B cell (primary cell): ENCODE measurements around the gene LANCL2. TPM values are rescaled to one million over a fixed set of nuclear protein-coding genes. Genes with fewer than 3 reads are reported as not detected.
A peak's percentile ranks its signal among the peaks of the same experiment; 100 is the strongest.

Experiments
- ATAC-seq: fragments of 200-7000 bp; cut with Tn5 transposase; one replicate; pipeline ENCODE4 v1.10.0; 2021; ENCODE audit warnings: low read depth, mild to moderate bottlenecking, moderate number of reproducible peaks, moderate library complexity
- CTCF ChIA-PET: fragments of 350-600 bp; sonication (Branson Sonifier 250); formaldehyde crosslinking; loops from one replicate; lab custom pipeline; 2021; ENCODE audit warnings: antibody characterized with exemption, inconsistent platforms; lab: Charles Lee
- POLR2A ChIA-PET: fragments of 350-600 bp; sonication (Branson Sonifier 250); formaldehyde crosslinking; loops from one replicate; lab custom pipeline; 2021; ENCODE audit warnings: antibody characterized with exemption; lab: Charles Lee
- DNase-seq: peaks from one replicate; pipeline ENCODE4 v3.0.0; 2013
- H2AFZ ChIP-seq: 2 replicates; pipeline ENCODE4 v1.6.1; 2012; ENCODE audit warnings: mild to moderate bottlenecking, low read depth, low read length; ENCODE audit not compliant: insufficient read depth, poor library complexity, severe bottlenecking
- H3K27ac ChIP-seq, 2 donors: 1 replicate in 1 of 2; 2 replicates in 1 of 2; pipeline ENCODE4 v1.5.1; 2012 to 2013; ENCODE audit warnings: low read length in 2 of 2, mild to moderate bottlenecking in 2 of 2, moderate library complexity in 1 of 2
- H3K27me3 ChIP-seq, 4 experiments: fragments of 200-600 bp in 1 of 4; sonication (generic) in 1 of 4; replicated peaks in 1 of 4; 1 replicate in 2 of 4; 2 replicates in 2 of 4; pipeline versions ENCODE4 v1.6.1 to v1.7.0; 2013 to 2016; ENCODE audit warnings: low read length in 3 of 4, mild to moderate bottlenecking in 2 of 4, mixed read lengths in 1 of 4, moderate library complexity in 1 of 4; ENCODE audit not compliant: insufficient read depth in 4 of 4, control insufficient read depth in 3 of 4; ENCODE audit errors: control extremely low read depth in 1 of 4
- H3K36me3 ChIP-seq, 2 experiments: replicated peaks in 1 of 2; 1 replicate in 1 of 2; 2 replicates in 1 of 2; pipeline versions ENCODE4 v1.6.1 to v1.7.1; 2013; ENCODE audit warnings: low read length in 1 of 2; ENCODE audit not compliant: insufficient read depth in 2 of 2, control insufficient read depth in 1 of 2; ENCODE audit errors: control extremely low read depth in 1 of 2, extremely low read depth in 1 of 2
- H3K4me1 ChIP-seq, 2 donors: fragments of 200-600 bp in 1 of 2; sonication (generic) in 1 of 2; 1 replicate in 1 of 2; 2 replicates in 1 of 2; pipeline versions ENCODE4 v1.5.1 to v1.6.1; 2013 to 2017; ENCODE audit warnings: low read length in 2 of 2; ENCODE audit not compliant: control insufficient read depth in 2 of 2, insufficient read depth in 2 of 2
- H3K4me2 ChIP-seq: replicated peaks from 2 replicates; pipeline ENCODE3; 2012; ENCODE audit warnings: mild to moderate bottlenecking, low read depth, low read length; ENCODE audit not compliant: poor library complexity, severe bottlenecking
- H3K4me3 ChIP-seq, 5 experiments: fragments of 200-600 bp in 1 of 5; sonication (generic) in 1 of 5; 1 replicate in 3 of 5; 2 replicates in 2 of 5; pipeline versions ENCODE4 v1.5.1 to v1.7.0; 2011 to 2016; ENCODE audit warnings: low read length in 4 of 5, mild to moderate bottlenecking in 4 of 5, low read depth in 2 of 5, control low read depth in 1 of 5, moderate library complexity in 1 of 5; ENCODE audit not compliant: insufficient read depth in 1 of 5; ENCODE audit errors: control extremely low read depth in 1 of 5, extremely low read depth in 1 of 5
- H3K79me2 ChIP-seq: fragments of 200-600 bp; sonication (generic); one replicate; pipeline ENCODE4 v1.6.0; 2016; ENCODE audit warnings: low read length; ENCODE audit not compliant: control insufficient read depth, insufficient read depth
- H3K9ac ChIP-seq: fragments of 200-600 bp; sonication (generic); 2 replicates; pipeline ENCODE4 v1.6.1; 2017; ENCODE audit warnings: mild to moderate bottlenecking, low read length, moderate library complexity
- H3K9me3 ChIP-seq, 3 donors: one replicate each; pipeline versions ENCODE4 v1.6.1 to v1.7.1; 2013; ENCODE audit warnings: low read length in 2 of 3; ENCODE audit not compliant: control insufficient read depth in 2 of 3, insufficient read depth in 1 of 3; ENCODE audit errors: control extremely low read depth in 1 of 3
- H4K20me1 ChIP-seq: 2 replicates; pipeline ENCODE4 v1.6.0; 2012; ENCODE audit warnings: mild to moderate bottlenecking, low read length; ENCODE audit not compliant: insufficient read depth, control insufficient read depth, poor library complexity, severe bottlenecking
- H3K27ac Mint-ChIP-seq: one replicate; pipeline ENCODE4 v1.8.0; 2021; ENCODE audit warnings: mixed read lengths
- H3K27me3 Mint-ChIP-seq: one replicate; pipeline ENCODE4 v1.8.0; 2021; ENCODE audit warnings: mixed read lengths
- H3K4me1 Mint-ChIP-seq: one replicate; pipeline ENCODE4 v1.8.0; 2021; ENCODE audit warnings: mixed read lengths
- H3K4me3 Mint-ChIP-seq: one replicate; pipeline ENCODE4 v1.8.0; 2021; ENCODE audit warnings: mixed read lengths
- H3K9me3 Mint-ChIP-seq: one replicate; pipeline ENCODE4 v1.8.0; 2022; ENCODE audit warnings: mixed read lengths; ENCODE audit not compliant: insufficient read depth
- EZH2 ChIP-seq: IDR thresholded peaks from 2 replicates; pipeline ENCODE4 v1.6.1; 2012; ENCODE audit warnings: borderline replicate concordance, low read depth, mild to moderate bottlenecking, moderate library complexity, low read length; ENCODE audit not compliant: insufficient read depth, poor library complexity, severe bottlenecking
- WGBS: methylation state at CpG from one replicate; pipeline ENCODE4 v1.1.5; 2013; ENCODE audit warnings: missing lambda C conversion rate; ENCODE audit not compliant: insufficient coverage; 5-methylcytosine and 5-hydroxymethylcytosine counted together
- intact Hi-C: fragments of 100-400 bp; cut with micrococcal nuclease; formaldehyde crosslinking; loops from one replicate; pipeline ENCODE4 v1.10.0; 2022
- polyA plus RNA-seq: library from polyadenylated mRNA; depleted of rRNA; stranded (reverse); fragments of >200 nt; gene quantifications from 2 replicates; pipeline ENCODE4 v1.2.3, GENCODE V29; 2012
- total RNA-seq, 2 donors: library from RNA; stranded (reverse); fragments of 120-200 nt in 1 of 2; gene quantifications; 1 replicate in 1 of 2; 2 replicates in 1 of 2; pipeline versions ENCODE4 v1.2.3 to v1.2.4, GENCODE V29; 2013 to 2022
- TF ChIP-seq, protein P1 (sequence below): fragments of 200-600 bp; IDR thresholded peaks from one replicate; pipeline ENCODE4 v1.8.0; 2022; ENCODE audit warnings: antibody characterized with exemption, mild to moderate bottlenecking

LANCL2 gene
- total and polyA plus RNA-seq, 2 donors (not counting 1 experiment from before 2014, with no cell fraction given) = 3.5 to 8.1 TPM

- Histone ChIP-seq H3K9ac (no peak overlapping the region), H3K4me1 (peaks cover 0 to 10% of the 10 kb centered on the region in 2 donors), H3K27me3 (no peaks in the 10 kb centered on the region), H2AFZ (no peak overlapping the region), H3K27ac (no peak overlapping the region), H3K36me3 (peaks cover 0 to 52% of the 10 kb centered on the region in 2 experiments), H3K79me2 (no peaks in the 10 kb centered on the region), H3K4me2 (no peak overlapping the region), H3K4me3 (no peak overlapping the region), H3K9me3 (peaks cover 0 to 21% (median 8%) of the 10 kb centered on the region in 3 donors), H4K20me1 (peaks cover 6% of the 10 kb centered on the region)
- ChIA-PET POLR2A (no interaction called here), CTCF (no interaction called here)
- Mint-ChIP-seq H3K4me1 (peaks cover 5% of the 10 kb centered on the region), H3K27me3 (no peaks in the 10 kb centered on the region), H3K4me3 (no peak overlapping the region), H3K9me3 (peaks cover 8% of the 10 kb centered on the region), H3K27ac (peak overlapping the region; percentile 21)
- WGBS = 96% methylated on average over 2 of the region's 2 CpGs
- TF ChIP-seq EZH2 = no peak
- TF ChIP-seq, protein P1, sequence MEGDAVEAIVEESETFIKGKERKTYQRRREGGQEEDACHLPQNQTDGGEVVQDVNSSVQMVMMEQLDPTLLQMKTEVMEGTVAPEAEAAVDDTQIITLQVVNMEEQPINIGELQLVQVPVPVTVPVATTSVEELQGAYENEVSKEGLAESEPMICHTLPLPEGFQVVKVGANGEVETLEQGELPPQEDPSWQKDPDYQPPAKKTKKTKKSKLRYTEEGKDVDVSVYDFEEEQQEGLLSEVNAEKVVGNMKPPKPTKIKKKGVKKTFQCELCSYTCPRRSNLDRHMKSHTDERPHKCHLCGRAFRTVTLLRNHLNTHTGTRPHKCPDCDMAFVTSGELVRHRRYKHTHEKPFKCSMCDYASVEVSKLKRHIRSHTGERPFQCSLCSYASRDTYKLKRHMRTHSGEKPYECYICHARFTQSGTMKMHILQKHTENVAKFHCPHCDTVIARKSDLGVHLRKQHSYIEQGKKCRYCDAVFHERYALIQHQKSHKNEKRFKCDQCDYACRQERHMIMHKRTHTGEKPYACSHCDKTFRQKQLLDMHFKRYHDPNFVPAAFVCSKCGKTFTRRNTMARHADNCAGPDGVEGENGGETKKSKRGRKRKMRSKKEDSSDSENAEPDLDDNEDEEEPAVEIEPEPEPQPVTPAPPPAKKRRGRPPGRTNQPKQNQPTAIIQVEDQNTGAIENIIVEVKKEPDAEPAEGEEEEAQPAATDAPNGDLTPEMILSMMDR = no peak
- ATAC-seq (no peak), DNase-seq (no peak)
- intact Hi-C loops = no loop called here
Observed at GRCh38 chr7:55464422-55464821, 99.3 kb downstream of the LANCL2 start.

DNA sequence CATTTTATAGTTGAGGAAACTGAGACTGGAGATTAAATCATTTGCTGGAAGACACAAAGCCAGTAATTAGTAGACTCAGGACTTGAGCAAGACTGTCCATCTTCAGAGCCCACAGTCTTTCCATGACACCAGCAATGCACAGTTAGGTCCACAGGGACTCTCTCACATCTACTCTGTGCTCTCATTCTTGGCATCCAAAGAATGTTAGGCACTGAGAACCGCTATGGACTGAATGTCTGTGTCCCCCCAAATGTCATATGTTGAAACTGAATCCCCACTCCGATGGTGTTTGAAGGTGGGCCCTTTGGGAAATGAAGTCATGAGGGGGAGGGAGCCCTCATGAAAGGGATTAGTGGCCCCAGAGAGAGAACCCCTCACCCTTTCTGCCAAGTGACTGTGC lies 100.6 kb downstream of the LANCL2 start:
- WGBS = no CpG with 5 or more reads among the region's 2 CpGs
- Mint-ChIP-seq H3K4me1 (peaks cover 16% of the 10 kb centered on the region), H3K9me3 (peaks cover 5% of the 10 kb centered on the region), H3K27me3 (no peaks in the 10 kb centered on the region), H3K27ac (no peak overlapping the region), H3K4me3 (no peak overlapping the region)
- intact Hi-C loops = no loop called here
- H3K27me3 ChIP-seq = no peaks in the 10 kb centered on the region
- H3K27ac ChIP-seq = no peak overlapping the region
- no peak overlapping the region for H3K4me3 ChIP-seq
- H3K4me1 ChIP-seq = peaks cover 4 to 23% of the 10 kb centered on the region in 2 donors
- DNase-seq = no peak
- TF ChIP-seq, protein P1 = no peak
- TF ChIP-seq EZH2 = no peak
- H3K9ac ChIP-seq = no peak overlapping the region
- H4K20me1 ChIP-seq = peaks cover 6% of the 10 kb centered on the region
- no peak for ATAC-seq
- CTCF ChIA-PET = no interaction called here
- POLR2A ChIA-PET = no interaction called here
- H3K4me2 ChIP-seq = no peak overlapping the region
- H3K36me3 ChIP-seq = peaks cover 0 to 61% of the 10 kb centered on the region in 2 experiments
- no peaks in the 10 kb centered on the region for H3K79me2 ChIP-seq
- peaks cover 0 to 21% (median 8%) of the 10 kb centered on the region in 3 donors for H3K9me3 ChIP-seq
- no peak overlapping the region for H2AFZ ChIP-seq
